Activated T-cell treated with anti-CD3 and anti-CD28 coated beads for 1 hour (primary cell): Measurements from ENCODE around the gene KLHDC8A.

ENCODE experiments used
- DNase-seq: peaks from one replicate; pipeline ENCODE4 v3.0.0-alpha.2; 2020; ENCODE audit warnings: low read depth

The KLHDC8A gene

DNA sequence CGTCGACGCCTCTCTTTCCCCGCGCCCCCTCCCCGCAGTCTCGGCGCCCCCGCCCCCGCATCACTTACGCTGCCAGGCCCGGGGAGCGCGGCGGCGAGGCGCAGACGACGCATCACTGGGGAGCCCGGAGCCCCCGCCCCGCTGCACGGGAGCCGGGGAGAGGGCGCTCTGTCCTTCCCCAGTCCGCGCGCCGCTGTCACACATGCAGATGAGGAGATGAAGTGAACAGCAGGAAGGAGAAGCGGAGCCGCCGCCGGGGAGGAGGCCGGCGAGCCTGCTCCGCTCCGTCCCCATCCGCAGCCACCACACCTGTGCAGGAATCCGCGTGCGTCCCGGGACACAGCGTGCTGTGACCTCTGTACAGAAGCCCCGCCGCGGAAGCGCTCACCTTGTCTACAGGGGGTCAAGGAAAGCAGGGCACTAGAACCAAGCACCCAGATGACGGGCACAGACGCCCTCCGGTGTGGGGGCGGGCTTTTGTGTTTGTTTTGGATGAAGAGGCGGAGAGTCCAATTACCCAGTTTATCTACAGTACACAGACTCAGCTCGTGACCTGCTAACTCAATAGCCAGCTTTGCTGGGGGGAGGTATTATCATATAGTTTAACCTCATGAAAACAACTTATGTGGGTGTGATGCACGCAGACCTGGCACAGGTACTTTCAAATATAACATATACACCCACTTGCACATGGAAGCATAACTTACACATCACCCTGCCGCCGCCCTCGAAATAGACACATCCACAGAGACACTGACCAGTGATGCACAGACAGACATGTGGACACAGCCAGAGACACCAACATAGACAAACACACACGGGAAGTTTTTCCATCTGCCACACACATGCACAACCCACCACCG, 12.4 kb downstream of the KLHDC8A start:
- peak; percentile 27 for DNase-seq

DNA sequence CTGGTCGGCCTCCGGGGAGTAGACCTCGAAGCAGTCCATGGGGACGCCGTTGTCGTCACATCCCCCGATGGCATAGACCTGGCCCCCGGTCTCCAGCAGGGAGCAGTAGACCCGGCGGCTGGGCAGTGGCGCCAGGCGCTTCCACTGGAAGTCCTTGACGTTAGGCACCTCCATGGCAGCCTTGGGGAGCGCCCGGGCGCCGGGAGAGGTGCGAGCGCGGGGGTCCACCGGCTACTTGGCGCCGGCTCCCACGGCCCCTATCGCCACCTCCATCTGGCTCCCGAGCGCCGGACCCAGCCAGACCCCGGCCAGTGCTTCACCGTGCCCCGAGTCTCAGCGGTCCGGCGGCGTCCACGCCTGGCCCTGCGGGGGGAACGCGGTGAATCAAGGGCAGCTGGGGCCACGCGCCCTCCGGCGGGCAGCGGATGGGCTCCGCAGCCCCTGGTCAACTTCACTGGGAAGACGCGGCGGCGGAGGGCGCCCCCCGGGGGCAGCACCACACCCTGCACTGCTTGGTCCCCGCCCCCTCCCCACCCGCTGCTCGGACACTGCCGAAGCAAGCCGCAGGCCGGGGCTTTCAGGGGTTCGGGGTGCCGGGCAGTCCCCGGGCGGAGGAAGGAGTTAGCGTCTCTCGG, 13.2 kb downstream of the KLHDC8A start:
- DNase-seq: no peak

- DNase-seq: no peak
These were observed 13.7 kb downstream of the KLHDC8A start for GRCh38 chr1:205342986-205343385.

- DNase-seq: no peak
These were observed 16.0 kb downstream of the KLHDC8A start for GRCh38 chr1:205340676-205341075.

DNA sequence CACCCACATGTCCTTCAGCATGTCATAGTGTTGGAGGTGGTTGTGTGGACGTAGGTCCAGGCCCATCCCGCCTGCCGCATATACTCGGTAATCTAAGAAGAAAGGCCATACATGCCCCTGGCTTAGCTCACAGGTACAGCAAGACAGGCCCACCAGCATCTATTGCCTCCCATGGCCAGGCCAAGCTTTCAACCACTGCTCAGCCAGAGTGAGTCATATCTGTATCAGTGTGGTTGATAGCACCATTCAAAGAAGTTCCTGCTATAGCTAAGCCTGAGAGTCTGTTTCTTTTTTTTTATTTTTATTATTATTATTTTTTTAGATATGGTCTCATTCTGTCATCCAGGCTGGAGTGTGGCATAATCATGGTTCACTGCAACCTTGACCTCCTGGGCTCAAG, 17.0 kb downstream of the KLHDC8A start:
- no peak for DNase-seq

DNA sequence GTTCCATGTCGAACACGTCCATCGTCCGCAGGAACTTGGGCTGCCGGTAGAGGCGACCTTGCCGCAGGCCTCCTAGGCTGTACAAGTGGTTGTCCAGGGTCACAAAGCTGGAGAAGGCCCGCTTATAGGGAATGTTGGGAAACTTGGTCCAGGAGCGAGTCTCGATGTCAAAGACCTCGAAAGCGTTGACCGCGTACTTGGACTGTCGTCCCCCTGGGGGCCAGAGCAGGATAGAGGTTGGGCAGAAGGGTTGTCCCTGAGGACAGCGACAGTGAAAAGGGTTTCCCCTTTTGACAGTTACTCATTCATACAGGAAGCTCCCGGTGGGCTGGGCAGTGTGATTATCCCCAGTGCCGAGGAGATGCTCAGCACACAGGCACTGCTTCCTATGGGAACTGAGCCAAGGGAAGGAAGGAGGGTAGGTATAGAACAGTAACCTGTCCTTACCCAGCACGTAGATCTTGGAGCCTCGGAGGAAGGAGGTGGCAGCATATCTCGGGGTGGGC, 17.5 kb downstream of the KLHDC8A start:
- no peak for DNase-seq

DNA sequence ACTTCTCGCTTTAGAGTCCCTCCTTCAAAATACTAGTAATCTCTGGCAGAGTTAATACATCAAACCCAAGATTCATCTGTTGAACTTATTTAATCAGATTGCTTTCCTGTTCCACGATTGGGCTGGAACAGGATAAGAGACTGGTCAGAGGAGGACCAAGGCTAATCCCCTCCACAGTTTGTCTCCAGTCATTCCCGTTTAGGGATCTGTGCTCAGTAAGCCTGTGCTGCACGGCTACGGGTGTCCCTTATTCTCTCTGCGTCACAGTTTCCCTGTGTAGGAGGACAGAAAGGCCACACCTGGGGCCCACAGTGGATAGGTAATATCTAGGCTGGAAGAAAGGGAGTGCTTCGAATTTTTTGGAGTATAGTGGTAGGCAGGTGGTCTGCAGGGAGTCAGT, 18.7 kb downstream of the KLHDC8A start:
- no peak for DNase-seq

- DNase-seq: no peak
These were observed 19.2 kb downstream of the KLHDC8A start for GRCh38 chr1:205337481-205337880.

- DNase-seq: peak; percentile 77
These were observed 21.0 kb downstream of the KLHDC8A start for GRCh38 chr1:205335692-205336091.

- DNase-seq: no peak
These were observed 24.5 kb downstream of the KLHDC8A start for GRCh38 chr1:205332015-205332791.

GRCh38 chr1:205330150-205330549, 26.6 kb downstream of the KLHDC8A start:
- no peak for DNase-seq

- no peak for DNase-seq
These were observed 27.0 kb downstream of the KLHDC8A start for GRCh38 chr1:205329719-205330118.

- DNase-seq: no peak
These were observed 28.2 kb downstream of the KLHDC8A start for GRCh38 chr1:205328476-205328875.

GRCh38 chr1:205326812-205327466, 29.8 kb downstream of the KLHDC8A start:
- no peak for DNase-seq

GRCh38 chr1:205325334-205325884, 31.3 kb downstream of the KLHDC8A start:
- DNase-seq: peak; percentile 39

- DNase-seq: no peak
These were observed 31.9 kb downstream of the KLHDC8A start for GRCh38 chr1:205324781-205325180.

GRCh38 chr1:205323794-205324193, 32.9 kb downstream of the KLHDC8A start:
- no peak for DNase-seq

- no peak for DNase-seq
These were observed 34.8 kb downstream of the KLHDC8A start for GRCh38 chr1:205321959-205322283.

DNA sequence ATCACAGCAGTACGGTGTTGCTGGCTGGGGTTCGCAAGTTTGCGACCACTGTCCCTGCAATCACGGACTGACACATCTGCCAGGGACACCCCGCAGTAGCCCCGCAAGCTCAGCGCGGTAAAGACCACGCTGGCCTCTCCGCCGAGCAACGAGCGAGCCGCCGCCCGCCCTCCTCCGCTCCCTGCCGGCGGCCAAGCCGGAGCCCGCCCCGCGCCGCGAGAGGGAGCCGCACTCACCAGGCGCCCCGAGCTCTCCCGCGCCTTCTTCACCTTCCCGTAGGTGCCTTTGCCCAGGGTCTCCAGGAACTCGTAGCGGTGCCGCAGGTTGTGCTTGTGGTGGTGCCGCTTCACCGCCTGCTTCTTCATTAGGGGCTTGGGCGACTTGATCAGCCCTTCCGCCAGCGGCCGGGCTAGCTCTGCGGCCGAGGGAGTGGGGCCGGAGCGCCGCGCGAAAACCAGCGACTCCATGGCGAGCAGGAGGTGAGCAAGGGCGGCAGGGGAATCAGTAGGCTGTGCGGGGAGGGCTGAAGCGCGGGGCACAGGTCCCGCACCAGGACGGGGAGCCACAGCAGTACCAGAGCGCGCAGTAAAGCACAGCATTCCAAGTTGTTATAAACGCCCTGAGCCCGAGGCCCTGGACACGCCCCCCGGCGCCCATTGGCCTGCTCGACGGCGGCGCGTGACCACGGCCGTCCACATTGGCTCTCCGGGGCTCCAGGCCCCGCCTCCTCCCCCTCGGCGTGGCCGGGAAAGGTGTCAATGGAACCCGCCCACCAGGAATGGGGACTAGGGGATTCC, 35.4 kb downstream of the KLHDC8A start, which contains the start of gene NUAK2:
Gene NUAK2, minus strand, starts transcription at position 584 of the 797 bp plus-strand sequence. Its CDS starts 117 bp downstream, at position 467.
- peak; percentile 82 for DNase-seq

GRCh38 chr1:205319081-205320018, 37.4 kb downstream of the KLHDC8A start:
- no peak for DNase-seq
